Measurements from ENCODE around the gene PLEKHA7. TPM values are rescaled to one million over a fixed set of nuclear protein-coding genes. Genes with fewer than 3 reads are reported as not detected.
"Not testable (repeated sequence)": the region's sequence is repeated elsewhere in the genome, so short reads cannot be mapped to it uniquely, and the experiment has no call there.

The PLEKHA7 gene, protein sequence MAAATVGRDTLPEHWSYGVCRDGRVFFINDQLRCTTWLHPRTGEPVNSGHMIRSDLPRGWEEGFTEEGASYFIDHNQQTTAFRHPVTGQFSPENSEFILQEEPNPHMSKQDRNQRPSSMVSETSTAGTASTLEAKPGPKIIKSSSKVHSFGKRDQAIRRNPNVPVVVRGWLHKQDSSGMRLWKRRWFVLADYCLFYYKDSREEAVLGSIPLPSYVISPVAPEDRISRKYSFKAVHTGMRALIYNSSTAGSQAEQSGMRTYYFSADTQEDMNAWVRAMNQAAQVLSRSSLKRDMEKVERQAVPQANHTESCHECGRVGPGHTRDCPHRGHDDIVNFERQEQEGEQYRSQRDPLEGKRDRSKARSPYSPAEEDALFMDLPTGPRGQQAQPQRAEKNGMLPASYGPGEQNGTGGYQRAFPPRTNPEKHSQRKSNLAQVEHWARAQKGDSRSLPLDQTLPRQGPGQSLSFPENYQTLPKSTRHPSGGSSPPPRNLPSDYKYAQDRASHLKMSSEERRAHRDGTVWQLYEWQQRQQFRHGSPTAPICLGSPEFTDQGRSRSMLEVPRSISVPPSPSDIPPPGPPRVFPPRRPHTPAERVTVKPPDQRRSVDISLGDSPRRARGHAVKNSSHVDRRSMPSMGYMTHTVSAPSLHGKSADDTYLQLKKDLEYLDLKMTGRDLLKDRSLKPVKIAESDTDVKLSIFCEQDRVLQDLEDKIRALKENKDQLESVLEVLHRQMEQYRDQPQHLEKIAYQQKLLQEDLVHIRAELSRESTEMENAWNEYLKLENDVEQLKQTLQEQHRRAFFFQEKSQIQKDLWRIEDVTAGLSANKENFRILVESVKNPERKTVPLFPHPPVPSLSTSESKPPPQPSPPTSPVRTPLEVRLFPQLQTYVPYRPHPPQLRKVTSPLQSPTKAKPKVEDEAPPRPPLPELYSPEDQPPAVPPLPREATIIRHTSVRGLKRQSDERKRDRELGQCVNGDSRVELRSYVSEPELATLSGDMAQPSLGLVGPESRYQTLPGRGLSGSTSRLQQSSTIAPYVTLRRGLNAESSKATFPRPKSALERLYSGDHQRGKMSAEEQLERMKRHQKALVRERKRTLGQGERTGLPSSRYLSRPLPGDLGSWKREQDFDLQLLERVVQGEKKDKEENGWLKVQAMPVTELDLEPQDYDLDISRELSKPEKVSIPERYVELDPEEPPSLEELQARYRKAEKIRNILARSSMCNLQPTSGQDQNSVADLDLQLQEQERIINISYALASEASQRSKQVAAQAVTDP
- total RNA-seq = 1 to 10 TPM; 1.2 to 2.6 (median 1.5) TPM
- 1 to 10 TPM in 2 of 3 donors, under 1 TPM in 1; 0.74 to 1.2 (median 1.1) TPM for polyA plus RNA-seq
- long read RNA-seq, donor 1 = 0 reads
- long read RNA-seq, donor 2, partial matches to known transcripts = 1 of 4 reads
- long read RNA-seq, donor 2, other reads (novel, unspliced or antisense) = 3 of 4 reads

- DNase-seq = no peak
- Histone ChIP-seq H3K27ac (no peak within 1 kb of the TSS), H3K4me1 (no peaks in the 10 kb centered on the region), H3K9me3 (no peaks in the 10 kb centered on the region), H3K36me3 (ENCODE audit: insufficient read depth in 1 of 2, low read depth in 1 of 2) (no peaks in the 10 kb centered on the region), H3K27me3 (ENCODE audit: insufficient read depth in 3 of 3, low read length in 2 of 3) (peaks cover 0 to 34% (median 5%) of the 10 kb centered on the region in 3 donors), H3K4me3 (peak within 1 kb of the TSS; percentile 78)
- WGBS, 3 donors = 0 to 1% (median 1%) methylated on average over 33 to 76 of the region's 76 CpGs
- peak in 2 of 4 donors; percentile 29 to 36 for ATAC-seq
- TF ChIP-seq CTCF (IDR thresholded peaks at IDR 0.05) = no peak
- intact Hi-C loops (cut with DNase I) = loop anchor here in 1 of 2 donors (5.0 kb wide), 1 partner anchor 53 kb away; no protein-coding TSS in a partner anchor
These were observed at the start of gene PLEKHA7 for GRCh38 chr11:17014321-17014832. PLEKHA7 (minus strand) TSS chr11:17014414; CDS start chr11:17014401, 13 bp downstream.

DNA sequence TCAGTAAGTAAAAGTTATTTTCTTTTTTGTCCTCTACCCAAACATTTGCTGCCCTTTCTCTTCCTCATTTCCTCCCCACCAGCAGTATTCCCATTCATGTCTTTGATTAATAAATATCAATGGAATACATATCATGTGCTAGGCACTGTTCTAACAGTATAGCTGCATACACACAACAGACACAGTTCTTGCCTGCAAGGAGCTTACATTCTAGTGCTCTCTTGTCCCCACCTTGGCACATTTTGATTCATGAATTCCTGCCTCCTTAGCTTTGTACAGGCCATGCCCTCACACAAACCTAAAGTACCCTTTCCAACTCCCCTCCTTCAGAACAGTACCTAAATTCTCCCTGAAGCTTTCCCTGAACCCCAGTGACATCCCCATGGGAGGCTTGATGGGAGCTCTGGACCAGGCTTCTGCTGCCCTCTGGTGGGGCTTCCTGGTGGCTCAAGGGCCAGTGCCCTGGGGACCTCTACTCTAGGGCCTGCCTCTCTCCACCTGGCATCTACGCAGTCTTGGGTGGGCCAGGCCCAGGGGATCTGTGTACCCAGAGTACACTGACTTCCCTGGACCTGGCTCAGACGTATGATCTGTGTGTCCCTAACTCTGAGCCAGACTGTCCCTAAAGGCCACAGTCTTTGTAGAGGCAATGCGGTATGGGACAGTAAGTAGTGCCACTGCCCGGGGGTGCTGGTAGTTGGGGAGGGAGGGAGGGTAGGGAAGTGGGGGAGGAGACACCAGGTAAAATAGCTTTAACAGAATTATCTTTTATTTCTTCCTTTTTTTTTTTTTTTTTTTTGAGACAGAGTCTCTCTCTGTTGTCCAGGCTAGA lies 49.2 kb upstream of the PLEKHA7 start:
- Histone ChIP-seq H3K27ac (no peak overlapping the region), H3K4me1 (no peaks in the 10 kb centered on the region), H3K9me3 (no peaks in the 10 kb centered on the region), H3K4me3 (no peak overlapping the region), H3K27me3 (ENCODE audit: insufficient read depth in 3 of 3, low read length in 2 of 3) (no peaks in the 10 kb centered on the region), H3K36me3 (ENCODE audit: insufficient read depth in 1 of 2, low read depth in 1 of 2) (no peaks in the 10 kb centered on the region)
- peak; percentile 42 to 74 for DNase-seq
- intact Hi-C loops (cut with DNase I) = loop anchor here (1.0 to 10.0 kb wide), 6 partner anchors 116 to 279 kb away; no protein-coding TSS in a partner anchor
- peak; percentile 75 to 94 (median 86) for ATAC-seq
- TF ChIP-seq CTCF (IDR thresholded peaks at IDR 0.05) = peak; percentile 79
- 60 to 75% (median 65%) methylated on average over 4 of the region's 4 CpGs for WGBS, 3 donors

DNA sequence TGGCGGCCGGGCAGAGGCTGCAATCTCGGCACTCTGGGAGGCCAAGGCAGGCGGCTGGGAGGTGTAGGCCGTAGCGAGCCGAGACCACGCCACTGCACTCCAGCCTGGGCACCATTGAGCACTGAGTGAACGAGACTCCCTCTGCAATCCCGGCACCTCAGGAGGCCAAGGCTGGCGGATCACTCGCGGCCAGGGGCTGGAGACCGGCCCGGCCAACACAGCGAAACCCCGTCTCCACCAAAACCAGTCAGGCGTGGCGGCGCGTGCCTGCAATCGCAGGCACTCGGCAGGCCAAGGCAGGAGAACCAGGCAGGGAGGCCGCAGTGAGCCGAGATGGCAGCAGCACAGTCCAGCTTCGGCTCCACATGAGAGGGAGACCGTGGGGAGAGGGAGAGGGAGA lies 36.9 kb upstream of the PLEKHA7 start:
- ATAC-seq; H3K27me3 ChIP-seq (ENCODE audit: insufficient read depth in 3 of 3, low read length in 2 of 3); H3K27ac ChIP-seq; H3K4me3 ChIP-seq; DNase-seq; H3K36me3 ChIP-seq (ENCODE audit: insufficient read depth in 1 of 2, low read depth in 1 of 2); intact Hi-C loops (cut with DNase I); H3K9me3 ChIP-seq; H3K4me1 ChIP-seq: not testable (repeated sequence)
- WGBS, 3 donors = 96 to 98% (median 97%) methylated on average over 9 to 24 of the region's 27 CpGs

GRCh38 chr11:17048491-17048890 lies 34.3 kb upstream of the PLEKHA7 start:
- H3K27me3 ChIP-seq (ENCODE audit: insufficient read depth in 3 of 3, low read length in 2 of 3); H3K27ac ChIP-seq; DNase-seq; intact Hi-C loops (cut with DNase I); H3K4me3 ChIP-seq; H3K4me1 ChIP-seq; H3K9me3 ChIP-seq; ATAC-seq; H3K36me3 ChIP-seq (ENCODE audit: insufficient read depth in 1 of 2, low read depth in 1 of 2): not testable (repeated sequence)
- 75 to 82% (median 75%) methylated on average over 4 of the region's 4 CpGs for WGBS, 3 donors
